Measurements from ENCODE around the gene MRPL14.

MRPL14 gene

GRCh38 chr6:44084231-44085014, 42.8 kb downstream of the MRPL14 start:
- WGBS (ENCODE audit: extremely low coverage, insufficient coverage, low lambda C conversion rate), result no CpG with 5 or more reads among the region's 13 CpGs
- Histone ChIP-seq H3K79me1 (ENCODE audit: low read length) (no peaks in the 10 kb centered on the region), H2AK5ac (ENCODE audit: low read length) (no peak overlapping the region), H3K4me3 (ENCODE audit: low read length) (no peak overlapping the region), H3K36me3 (ENCODE audit: control insufficient read depth, insufficient read depth, low read length) (no peaks in the 10 kb centered on the region), H3K18ac (ENCODE audit: low read length) (no peak overlapping the region), H3K4me2 (ENCODE audit: low read length) (no peak overlapping the region), H3K79me2 (ENCODE audit: control insufficient read depth, insufficient read depth, low read length) (no peaks in the 10 kb centered on the region), H3K9ac (ENCODE audit: low read length) (no peak overlapping the region), H3K4me1 (ENCODE audit: control insufficient read depth, low read depth, low read length) (no peaks in the 10 kb centered on the region), H2BK5ac (ENCODE audit: low read length) (no peak overlapping the region), H3K27ac (ENCODE audit: low read depth, low read length) (no peak overlapping the region), H2BK15ac (replicated peaks; ENCODE audit: low read depth) (no peak overlapping the region), H2BK120ac (ENCODE audit: low read depth, low read length) (no peak overlapping the region), H3K23ac (ENCODE audit: low read length) (no peak overlapping the region), H4K8ac (ENCODE audit: low read depth, low read length) (no peak overlapping the region), H3K4ac (ENCODE audit: low read depth, low read length) (no peak overlapping the region), H3K56ac (ENCODE audit: low read length) (no peak overlapping the region), H3K27me3 (ENCODE audit: insufficient read depth, low read length, poor library complexity) (no peaks in the 10 kb centered on the region), H4K5ac (ENCODE audit: low read length) (no peak overlapping the region)
- DNase-seq, result no peak

GRCh38 chr6:44082872-44083321, 44.4 kb downstream of the MRPL14 start:
- H4K5ac ChIP-seq (ENCODE audit: low read length), result no peak overlapping the region
- DNase-seq, result no peak
- no peak overlapping the region for H4K8ac ChIP-seq (ENCODE audit: low read depth, low read length)
- no peak overlapping the region for H2AK5ac ChIP-seq (ENCODE audit: low read length)
- no peak overlapping the region for H3K23ac ChIP-seq (ENCODE audit: low read length)
- no peak overlapping the region for H3K56ac ChIP-seq (ENCODE audit: low read length)
- no peaks in the 10 kb centered on the region for H3K36me3 ChIP-seq (ENCODE audit: control insufficient read depth, insufficient read depth, low read length)
- H2BK120ac ChIP-seq (ENCODE audit: low read depth, low read length), result no peak overlapping the region
- H3K4me3 ChIP-seq (ENCODE audit: low read length), result no peak overlapping the region
- H3K4me1 ChIP-seq (ENCODE audit: control insufficient read depth, low read depth, low read length), result no peaks in the 10 kb centered on the region
- no peak overlapping the region for H3K18ac ChIP-seq (ENCODE audit: low read length)
- no peak overlapping the region for H2BK15ac ChIP-seq (replicated peaks; ENCODE audit: low read depth)
- no peak overlapping the region for H3K4me2 ChIP-seq (ENCODE audit: low read length)
- H3K27me3 ChIP-seq (ENCODE audit: insufficient read depth, low read length, poor library complexity), result no peaks in the 10 kb centered on the region
- no peak overlapping the region for H3K27ac ChIP-seq (ENCODE audit: low read depth, low read length)
- H3K9ac ChIP-seq (ENCODE audit: low read length), result no peak overlapping the region
- no peaks in the 10 kb centered on the region for H3K79me2 ChIP-seq (ENCODE audit: control insufficient read depth, insufficient read depth, low read length)
- no peaks in the 10 kb centered on the region for H3K79me1 ChIP-seq (ENCODE audit: low read length)
- H2BK5ac ChIP-seq (ENCODE audit: low read length), result no peak overlapping the region
- no peak overlapping the region for H3K4ac ChIP-seq (ENCODE audit: low read depth, low read length)
- WGBS (ENCODE audit: extremely low coverage, insufficient coverage, low lambda C conversion rate), result no CpG with 5 or more reads among the region's 8 CpGs

- Histone ChIP-seq H3K4ac (ENCODE audit: low read depth, low read length) (no peak overlapping the region), H2AK5ac (ENCODE audit: low read length) (no peak overlapping the region), H3K79me2 (ENCODE audit: control insufficient read depth, insufficient read depth, low read length) (no peaks in the 10 kb centered on the region), H2BK120ac (ENCODE audit: low read depth, low read length) (no peak overlapping the region), H4K8ac (ENCODE audit: low read depth, low read length) (no peak overlapping the region), H3K36me3 (ENCODE audit: control insufficient read depth, insufficient read depth, low read length) (no peaks in the 10 kb centered on the region), H3K18ac (ENCODE audit: low read length) (no peak overlapping the region), H3K4me3 (ENCODE audit: low read length) (no peak overlapping the region), H2BK5ac (ENCODE audit: low read length) (no peak overlapping the region), H2BK15ac (replicated peaks; ENCODE audit: low read depth) (no peak overlapping the region), H3K23ac (ENCODE audit: low read length) (no peak overlapping the region), H4K5ac (ENCODE audit: low read length) (no peak overlapping the region), H3K27me3 (ENCODE audit: insufficient read depth, low read length, poor library complexity) (no peaks in the 10 kb centered on the region), H3K4me1 (ENCODE audit: control insufficient read depth, low read depth, low read length) (no peaks in the 10 kb centered on the region), H3K79me1 (ENCODE audit: low read length) (no peaks in the 10 kb centered on the region), H3K4me2 (ENCODE audit: low read length) (no peak overlapping the region), H3K27ac (ENCODE audit: low read depth, low read length) (no peak overlapping the region), H3K56ac (ENCODE audit: low read length) (no peak overlapping the region), H3K9ac (ENCODE audit: low read length) (no peak overlapping the region)
- DNase-seq, result no peak
- no CpG with 5 or more reads among the region's 6 CpGs for WGBS (ENCODE audit: extremely low coverage, insufficient coverage, low lambda C conversion rate)
These were observed 45.5 kb downstream of the MRPL14 start for GRCh38 chr6:44081753-44082152.

- H3K27me3 ChIP-seq (ENCODE audit: insufficient read depth, low read length, poor library complexity), result no peaks in the 10 kb centered on the region
- H3K18ac ChIP-seq (ENCODE audit: low read length), result no peak overlapping the region
- H3K36me3 ChIP-seq (ENCODE audit: control insufficient read depth, insufficient read depth, low read length), result no peaks in the 10 kb centered on the region
- no peak overlapping the region for H3K27ac ChIP-seq (ENCODE audit: low read depth, low read length)
- no peak overlapping the region for H3K4me2 ChIP-seq (ENCODE audit: low read length)
- H3K56ac ChIP-seq (ENCODE audit: low read length), result no peak overlapping the region
- no peak for DNase-seq
- no peak overlapping the region for H3K4ac ChIP-seq (ENCODE audit: low read depth, low read length)
- no peak overlapping the region for H3K9ac ChIP-seq (ENCODE audit: low read length)
- H3K79me2 ChIP-seq (ENCODE audit: control insufficient read depth, insufficient read depth, low read length), result no peaks in the 10 kb centered on the region
- no peak overlapping the region for H4K5ac ChIP-seq (ENCODE audit: low read length)
- no peak overlapping the region for H2AK5ac ChIP-seq (ENCODE audit: low read length)
- WGBS (ENCODE audit: extremely low coverage, insufficient coverage, low lambda C conversion rate), result no CpG with 5 or more reads among the region's 11 CpGs
- no peak overlapping the region for H3K4me3 ChIP-seq (ENCODE audit: low read length)
- H2BK120ac ChIP-seq (ENCODE audit: low read depth, low read length), result no peak overlapping the region
- no peak overlapping the region for H4K8ac ChIP-seq (ENCODE audit: low read depth, low read length)
- H3K4me1 ChIP-seq (ENCODE audit: control insufficient read depth, low read depth, low read length), result no peaks in the 10 kb centered on the region
- H2BK15ac ChIP-seq (replicated peaks; ENCODE audit: low read depth), result no peak overlapping the region
- no peaks in the 10 kb centered on the region for H3K79me1 ChIP-seq (ENCODE audit: low read length)
- no peak overlapping the region for H3K23ac ChIP-seq (ENCODE audit: low read length)
- no peak overlapping the region for H2BK5ac ChIP-seq (ENCODE audit: low read length)
These were observed 46.4 kb downstream of the MRPL14 start for GRCh38 chr6:44080561-44081521.

- no peak overlapping the region for H2AK5ac ChIP-seq (ENCODE audit: low read length)
- no peak overlapping the region for H4K5ac ChIP-seq (ENCODE audit: low read length)
- H3K36me3 ChIP-seq (ENCODE audit: control insufficient read depth, insufficient read depth, low read length), result no peaks in the 10 kb centered on the region
- H3K4me1 ChIP-seq (ENCODE audit: control insufficient read depth, low read depth, low read length), result no peaks in the 10 kb centered on the region
- H2BK120ac ChIP-seq (ENCODE audit: low read depth, low read length), result no peak overlapping the region
- no peaks in the 10 kb centered on the region for H3K79me2 ChIP-seq (ENCODE audit: control insufficient read depth, insufficient read depth, low read length)
- no peak overlapping the region for H3K9ac ChIP-seq (ENCODE audit: low read length)
- H3K27me3 ChIP-seq (ENCODE audit: insufficient read depth, low read length, poor library complexity), result no peaks in the 10 kb centered on the region
- no peak for DNase-seq
- H3K4me3 ChIP-seq (ENCODE audit: low read length), result no peak overlapping the region
- H3K23ac ChIP-seq (ENCODE audit: low read length), result no peak overlapping the region
- no peak overlapping the region for H2BK15ac ChIP-seq (replicated peaks; ENCODE audit: low read depth)
- H3K4me2 ChIP-seq (ENCODE audit: low read length), result no peak overlapping the region
- H3K56ac ChIP-seq (ENCODE audit: low read length), result no peak overlapping the region
- no peak overlapping the region for H3K4ac ChIP-seq (ENCODE audit: low read depth, low read length)
- no peak overlapping the region for H2BK5ac ChIP-seq (ENCODE audit: low read length)
- H4K8ac ChIP-seq (ENCODE audit: low read depth, low read length), result no peak overlapping the region
- no CpG with 5 or more reads among the region's 3 CpGs for WGBS (ENCODE audit: extremely low coverage, insufficient coverage, low lambda C conversion rate)
- H3K79me1 ChIP-seq (ENCODE audit: low read length), result no peaks in the 10 kb centered on the region
- H3K18ac ChIP-seq (ENCODE audit: low read length), result no peak overlapping the region
- no peak overlapping the region for H3K27ac ChIP-seq (ENCODE audit: low read depth, low read length)
These were observed 47.6 kb downstream of the MRPL14 start for GRCh38 chr6:44079672-44080071.

All from mesendoderm (in vitro differentiated cells).